ENCODE measurements around the gene ATG16L2. TPM values are rescaled to one million over a fixed set of nuclear protein-coding genes. Genes with fewer than 3 reads are reported as not detected.

ATG16L2 gene
- total and polyA plus RNA-seq, 4 donors: 42.6 to 86.0 (median 61.4) TPM

GRCh38 chr11:72773291-72773690 lies 40.9 kb upstream of the ATG16L2 start:
- 63 to 66% methylated on average over 5 of the region's 5 CpGs for WGBS, 2 donors
- peaks cover 0 to 1% (median 0%) of the 10 kb centered on the region in 4 donors for H3K9me3 ChIP-seq (ENCODE audit: control insufficient read depth in 4 of 4, insufficient read depth in 3 of 4, low read length in 3 of 4)
- ATAC-seq (ENCODE audit: insufficient read depth, low FRiP score) (peak; percentile 46), DNase-seq (peak; percentile 60 to 83 (median 63))
- no peaks in the 10 kb centered on the region for H3K27me3 ChIP-seq (ENCODE audit: control insufficient read depth in 3 of 3, insufficient read depth in 3 of 3, low read length in 2 of 3)
- H3K36me3 ChIP-seq (ENCODE audit: control insufficient read depth in 4 of 4, insufficient read depth in 4 of 4, low read length in 4 of 4): no peaks in the 10 kb centered on the region
- peaks cover 0 to 21% (median 17%) of the 10 kb centered on the region in 5 donors for H3K4me1 ChIP-seq (ENCODE audit: control insufficient read depth in 5 of 5, insufficient read depth in 5 of 5, low read length in 5 of 5)
- no peak for TF ChIP-seq CTCF (IDR thresholded peaks at IDR 0.05; ENCODE audit: control extremely low read depth, extremely low read depth)
- peak overlapping the region in 1 of 2 donors; percentile 11 for H3K9ac ChIP-seq (ENCODE audit: insufficient read depth in 1 of 2, low read length in 2 of 2)
- no peak overlapping the region for H3K4me3 ChIP-seq
- peak overlapping the region in 1 of 2 donors; percentile 49 for H3K27ac ChIP-seq (ENCODE audit: low read depth in 1 of 2, low read length in 1 of 2)

- DNase-seq (no peak), ATAC-seq (ENCODE audit: insufficient read depth, low FRiP score) (no peak)
- no peak overlapping the region for H3K4me3 ChIP-seq
- peak overlapping the region in 1 of 2 donors; percentile 49 for H3K27ac ChIP-seq (ENCODE audit: low read depth in 1 of 2, low read length in 1 of 2)
- peaks cover 0 to 3% (median 0%) of the 10 kb centered on the region in 4 donors for H3K36me3 ChIP-seq (ENCODE audit: control insufficient read depth in 4 of 4, insufficient read depth in 4 of 4, low read length in 4 of 4)
- H3K9me3 ChIP-seq (ENCODE audit: control insufficient read depth in 4 of 4, insufficient read depth in 3 of 4, low read length in 3 of 4): peaks cover 0 to 1% (median 0%) of the 10 kb centered on the region in 4 donors
- 78 to 85% methylated on average over 6 of the region's 6 CpGs for WGBS, 2 donors
- no peaks in the 10 kb centered on the region for H3K27me3 ChIP-seq (ENCODE audit: control insufficient read depth in 3 of 3, insufficient read depth in 3 of 3, low read length in 2 of 3)
- H3K9ac ChIP-seq (ENCODE audit: insufficient read depth in 1 of 2, low read length in 2 of 2): peak overlapping the region in 1 of 2 donors; percentile 11
- peaks cover 0 to 23% (median 17%) of the 10 kb centered on the region in 5 donors for H3K4me1 ChIP-seq (ENCODE audit: control insufficient read depth in 5 of 5, insufficient read depth in 5 of 5, low read length in 5 of 5)
- no peak for TF ChIP-seq CTCF (IDR thresholded peaks at IDR 0.05; ENCODE audit: control extremely low read depth, extremely low read depth)
These were observed 40.5 kb upstream of the ATG16L2 start for GRCh38 chr11:72773696-72774095.

GRCh38 chr11:72774499-72774898 lies 39.7 kb upstream of the ATG16L2 start:
- Histone ChIP-seq H3K27ac (ENCODE audit: low read depth in 1 of 2, low read length in 1 of 2) (no peak overlapping the region), H3K27me3 (ENCODE audit: control insufficient read depth in 3 of 3, insufficient read depth in 3 of 3, low read length in 2 of 3) (no peaks in the 10 kb centered on the region), H3K9ac (ENCODE audit: insufficient read depth in 1 of 2, low read length in 2 of 2) (no peak overlapping the region), H3K4me1 (ENCODE audit: control insufficient read depth in 5 of 5, insufficient read depth in 5 of 5, low read length in 5 of 5) (peaks cover 0 to 23% (median 17%) of the 10 kb centered on the region in 5 donors), H3K4me3 (no peak overlapping the region), H3K36me3 (ENCODE audit: control insufficient read depth in 4 of 4, insufficient read depth in 4 of 4, low read length in 4 of 4) (peaks cover 0 to 4% (median 0%) of the 10 kb centered on the region in 4 donors), H3K9me3 (ENCODE audit: control insufficient read depth in 4 of 4, insufficient read depth in 3 of 4, low read length in 3 of 4) (peaks cover 0 to 1% (median 0%) of the 10 kb centered on the region in 4 donors)
- DNase-seq (no peak), ATAC-seq (ENCODE audit: insufficient read depth, low FRiP score) (no peak)
- TF ChIP-seq CTCF (IDR thresholded peaks at IDR 0.05; ENCODE audit: control extremely low read depth, extremely low read depth): no peak
- 84 to 88% methylated on average over 6 of the region's 6 CpGs for WGBS, 2 donors

Measured in lung (tissue), 12 donors.